GM12865 (cell line): ENCODE data around the gene FHAD1.

Experiments used
- DNase-seq: peaks from one replicate; pipeline ENCODE4 v3.0.0; 2010; ENCODE audit warnings: low read depth
- H3K4me3 ChIP-seq: 2 replicates; pipeline ENCODE4 v1.5.1; 2011; ENCODE audit warnings: mild to moderate bottlenecking, low read depth, low read length, control low read depth
- CTCF ChIP-seq: IDR thresholded peaks from 2 replicates; pipeline ENCODE4 v1.5.1; 2011; ENCODE audit warnings: low read length, control low read depth, low read depth, inconsistent platforms; ENCODE audit not compliant: insufficient read depth; ENCODE audit errors: missing control alignments

The FHAD1 gene

DNA sequence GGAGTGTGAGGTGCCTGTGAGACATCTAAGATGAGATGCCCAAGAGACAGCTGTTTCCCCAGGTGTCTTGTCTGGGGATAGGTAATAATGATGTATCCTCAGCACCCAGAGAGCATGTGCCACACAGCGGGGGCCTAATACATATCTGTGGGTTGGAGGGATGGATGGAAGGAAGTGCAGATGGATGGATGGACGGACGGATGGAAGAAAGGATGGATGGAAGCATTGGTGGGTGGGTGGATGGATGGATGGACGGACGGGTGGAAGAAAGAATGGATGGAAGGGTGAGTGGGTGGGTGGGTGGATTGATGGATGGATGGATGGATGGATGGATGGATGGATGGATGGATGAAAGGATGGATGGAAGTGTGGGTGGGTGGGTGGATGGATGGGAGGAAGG lies 84.2 kb downstream of the FHAD1 start:
- no peak overlapping the region for H3K4me3 ChIP-seq
- DNase-seq: no peak
- no peak for TF ChIP-seq CTCF

DNA sequence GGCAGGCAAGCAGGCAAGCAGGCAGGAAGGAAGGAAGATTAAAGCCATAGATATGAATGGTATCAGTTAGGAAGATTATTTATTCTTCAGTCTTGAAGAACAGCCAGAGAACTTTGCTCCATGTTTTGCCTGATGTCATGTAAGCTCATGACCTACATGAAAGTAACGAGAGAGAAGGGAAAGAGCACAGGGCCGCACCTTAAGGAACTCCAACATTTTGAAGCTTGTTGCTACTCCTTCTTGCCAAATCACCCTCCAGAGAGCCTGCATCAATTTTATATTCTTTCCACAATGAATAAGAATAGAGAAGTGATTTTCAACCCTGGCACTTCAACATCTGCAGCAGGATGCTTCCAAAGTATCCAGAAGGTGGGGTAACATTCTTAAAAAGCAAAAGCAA lies 84.7 kb downstream of the FHAD1 start:
- TF ChIP-seq CTCF: no peak
- no peak for DNase-seq
- H3K4me3 ChIP-seq: no peak overlapping the region

DNA sequence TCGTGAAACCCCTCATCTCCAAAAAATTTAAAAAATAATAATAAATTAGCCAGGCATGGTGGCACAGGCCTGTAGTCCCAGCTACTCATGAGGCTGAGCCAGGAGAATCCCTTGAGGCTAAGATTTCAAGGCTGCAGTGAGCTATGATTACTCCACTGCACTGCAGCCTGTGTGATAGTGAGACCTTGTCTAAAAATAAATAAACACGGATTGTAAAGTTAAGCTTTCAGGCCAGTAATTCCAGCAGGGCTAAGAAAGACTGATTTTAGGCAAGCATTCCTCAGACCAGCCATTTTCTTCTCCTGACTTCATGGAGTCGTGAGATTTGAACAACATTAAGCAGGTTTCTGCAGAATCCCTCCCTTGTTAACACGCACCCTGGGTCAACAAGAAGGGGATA lies 85.5 kb downstream of the FHAD1 start:
- no peak for TF ChIP-seq CTCF
- H3K4me3 ChIP-seq: no peak overlapping the region
- no peak for DNase-seq

- H3K4me3 ChIP-seq: no peak overlapping the region
- no peak for TF ChIP-seq CTCF
- no peak for DNase-seq
Measured at GRCh38 chr1:15332952-15333715, 86.1 kb downstream of the FHAD1 start.

- TF ChIP-seq CTCF: no peak
- H3K4me3 ChIP-seq: no peak overlapping the region
- no peak for DNase-seq
Measured at GRCh38 chr1:15334995-15335394, 88.0 kb downstream of the FHAD1 start.

DNA sequence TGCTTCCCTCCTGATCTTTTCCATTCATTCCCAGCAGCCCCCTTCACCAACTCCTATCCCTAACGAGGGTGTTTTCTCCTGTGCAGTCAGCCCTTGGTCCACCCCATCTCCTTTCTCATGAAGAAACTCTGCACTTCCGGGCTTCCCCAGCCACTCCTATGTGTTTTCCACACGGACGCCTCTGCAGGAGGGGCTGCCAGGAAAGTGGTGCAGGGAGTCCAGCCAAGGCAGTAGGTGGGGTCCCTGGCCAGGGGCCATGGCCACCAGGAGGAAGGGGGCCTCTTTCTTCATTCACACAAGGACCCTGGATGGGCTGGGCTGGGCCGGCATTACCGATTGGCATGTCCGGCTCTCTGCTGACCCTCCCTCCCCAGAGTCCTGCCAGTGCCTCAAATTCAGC lies 89.8 kb downstream of the FHAD1 start:
- H3K4me3 ChIP-seq: no peak overlapping the region
- no peak for DNase-seq
- TF ChIP-seq CTCF: no peak
